Spinal cord (tissue), 10 donors: ENCODE results near the gene LKAAEAR1. TPM values are rescaled to one million over a fixed set of nuclear protein-coding genes. Genes with fewer than 3 reads are reported as not detected.

Experiments used
- DNase-seq, 6 donors: peaks; one replicate each; pipeline versions ENCODE4 v3.0.0 to v3.0.0-alpha.2; 2013 to 2015; ENCODE audit warnings: low spot score in 6 of 6, low read depth in 4 of 6
- H3K27ac ChIP-seq: one replicate; pipeline ENCODE4 v1.5.1; 2013; ENCODE audit warnings: low read depth, low read length, control low read depth
- H3K27me3 ChIP-seq: one replicate; pipeline ENCODE4 v1.6.1; 2013; ENCODE audit warnings: low read length; ENCODE audit not compliant: control insufficient read depth, insufficient read depth
- H3K36me3 ChIP-seq: one replicate; pipeline ENCODE4 v1.6.1; 2013; ENCODE audit warnings: low read length; ENCODE audit not compliant: control insufficient read depth, insufficient read depth
- H3K4me1 ChIP-seq: one replicate; pipeline ENCODE4 v1.6.1; 2013; ENCODE audit warnings: low read length; ENCODE audit not compliant: control insufficient read depth, insufficient read depth
- H3K4me3 ChIP-seq: one replicate; pipeline ENCODE4 v1.5.1; 2013; ENCODE audit warnings: low read depth, low read length, control low read depth
- H3K9me3 ChIP-seq: one replicate; pipeline ENCODE4 v1.6.1; 2013; ENCODE audit warnings: low read length; ENCODE audit not compliant: control insufficient read depth, insufficient read depth
- WGBS: methylation state at CpG from one replicate; pipeline ENCODE4 v1.1.5; 2013; ENCODE audit warnings: missing lambda C conversion rate; ENCODE audit not compliant: insufficient coverage; 5-methylcytosine and 5-hydroxymethylcytosine counted together
- polyA plus RNA-seq, 2 donors: library from polyadenylated mRNA; unstranded; fragments of 120-200 nt; gene quantifications; one replicate each; pipeline ENCODE4 v1.2.1, GENCODE V29; 2013; ENCODE audit not compliant: insufficient read length in 2 of 2
- total RNA-seq, 2 donors: library from RNA; depleted of rRNA in 1 of 2; stranded (reverse); fragments of 120-200 nt in 1 of 2; fragments of >200 nt in 1 of 2; gene quantifications; one replicate each; pipeline versions ENCODE4 v1.2.3 to v1.2.4, GENCODE V29; 2013 to 2014
- donor health status: healthy.

LKAAEAR1 gene
- total and polyA plus RNA-seq, 4 donors = 1.8 to 8.4 (median 4.9) TPM

DNA sequence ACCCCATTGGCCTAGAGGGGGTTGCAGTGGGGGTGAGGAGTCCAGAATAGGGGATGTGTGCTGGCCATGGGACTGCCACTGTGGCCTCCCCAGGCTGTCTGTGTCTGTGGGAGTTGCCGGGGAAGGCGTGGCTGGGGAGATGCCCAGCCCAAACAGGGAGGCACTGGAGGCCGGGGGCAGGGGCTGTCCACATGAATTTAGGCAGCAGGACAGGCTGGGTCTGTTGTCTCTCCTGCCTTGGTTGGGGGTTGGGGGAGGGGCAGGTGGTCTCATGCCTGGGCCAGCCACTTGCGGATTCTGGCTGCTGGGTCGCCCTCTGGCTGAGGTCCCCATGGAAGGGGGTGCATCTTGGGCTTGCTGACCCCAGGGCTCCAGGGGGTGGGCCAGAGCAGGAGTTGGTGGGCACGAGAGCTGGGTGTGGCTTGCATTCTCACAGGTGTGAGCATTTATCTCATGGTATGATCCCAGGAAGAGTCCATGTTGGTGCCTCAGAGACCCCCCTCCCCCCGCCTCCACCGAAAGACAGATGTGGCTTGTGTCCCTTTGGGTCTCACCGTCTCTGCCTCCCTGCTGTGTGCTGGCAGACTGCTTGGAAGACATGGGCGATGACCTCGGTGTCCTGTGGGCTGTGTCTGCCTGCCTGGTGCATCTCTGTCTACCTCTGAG lies 38.7 kb downstream of the LKAAEAR1 start:
- peaks cover 27% of the 10 kb centered on the region for H3K4me1 ChIP-seq

DNA sequence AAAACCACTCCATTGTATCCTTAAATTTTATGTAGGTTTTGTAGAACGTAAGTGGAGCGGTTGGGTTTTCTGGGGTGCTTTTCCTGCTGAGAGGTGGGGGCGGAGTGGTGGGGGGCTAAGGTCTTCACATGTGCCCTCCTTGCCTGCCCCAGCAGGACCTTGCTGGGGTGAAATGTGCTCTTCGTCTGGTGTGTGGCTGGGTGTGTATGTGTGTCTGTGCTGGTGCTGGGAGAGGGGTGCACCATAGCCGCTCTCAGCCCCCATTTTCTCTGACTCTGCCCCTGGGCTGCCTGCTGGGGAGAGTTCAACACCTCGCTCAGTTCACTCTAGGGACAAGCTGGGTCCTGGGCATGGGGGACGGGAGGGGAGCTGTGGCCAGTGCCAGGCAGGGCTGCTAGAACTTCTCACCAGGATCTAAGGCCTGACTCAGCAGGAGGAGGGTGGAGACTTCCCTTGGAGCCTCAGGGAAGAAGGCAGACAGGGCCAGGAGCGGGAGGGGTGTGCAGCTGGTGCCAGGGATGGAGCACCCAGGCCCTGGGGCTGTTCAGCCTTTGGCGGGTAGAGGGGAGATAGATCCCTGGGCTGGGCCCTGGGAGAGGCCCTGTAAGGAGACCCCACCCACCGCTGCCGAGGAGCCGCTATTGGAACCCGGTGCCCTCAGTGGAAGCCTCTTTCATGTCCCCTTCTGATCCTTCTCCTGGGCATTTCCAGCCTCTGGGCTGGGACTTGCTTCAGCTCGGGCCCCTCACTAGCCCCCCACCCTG lies 39.5 kb downstream of the LKAAEAR1 start:
- no peak overlapping the region for H3K4me3 ChIP-seq
- H3K27ac ChIP-seq = no peak overlapping the region

More for the DNA sequence above, 38.7 kb downstream of the LKAAEAR1 start:
- WGBS = 58% methylated on average over 11 of the region's 11 CpGs
- Histone ChIP-seq H3K4me3 (no peak overlapping the region), H3K36me3 (no peaks in the 10 kb centered on the region), H3K27me3 (peaks cover 83% of the 10 kb centered on the region), H3K27ac (no peak overlapping the region), H3K9me3 (no peaks in the 10 kb centered on the region)
- no peak for DNase-seq

DNA sequence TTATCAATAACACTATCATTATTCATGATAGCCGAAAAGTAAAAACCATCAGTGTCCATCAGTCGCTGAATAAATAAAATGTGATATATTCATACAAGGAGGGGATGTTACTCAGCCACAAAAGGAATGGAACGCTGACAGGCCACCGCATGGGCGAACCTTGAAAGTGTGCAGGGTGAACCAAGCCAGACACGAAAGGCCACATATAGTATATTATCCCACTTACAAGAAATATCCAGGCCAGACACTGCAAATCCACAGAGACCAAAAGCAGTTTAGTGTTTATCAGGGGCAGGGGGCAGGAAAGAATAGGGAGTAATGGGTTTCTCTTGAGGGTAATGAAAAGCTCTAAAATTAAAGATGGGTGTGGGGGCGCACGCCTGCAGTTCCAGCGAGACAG lies 40.4 kb downstream of the LKAAEAR1 start:
- no CpG with 5 or more reads among the region's 9 CpGs for WGBS
- DNase-seq = no peak
- H3K27me3 ChIP-seq = peaks cover 91% of the 10 kb centered on the region
- H3K27ac ChIP-seq = no peak overlapping the region
- no peaks in the 10 kb centered on the region for H3K36me3 ChIP-seq
- H3K4me3 ChIP-seq = no peak overlapping the region
- no peaks in the 10 kb centered on the region for H3K9me3 ChIP-seq
- peaks cover 33% of the 10 kb centered on the region for H3K4me1 ChIP-seq

More for the DNA sequence above, 39.5 kb downstream of the LKAAEAR1 start:
- Histone ChIP-seq H3K36me3 (no peaks in the 10 kb centered on the region), H3K4me1 (peaks cover 27% of the 10 kb centered on the region), H3K9me3 (no peaks in the 10 kb centered on the region), H3K27me3 (peaks cover 83% of the 10 kb centered on the region)
- WGBS = 65% methylated on average over 12 of the region's 14 CpGs
- DNase-seq = no peak

DNA sequence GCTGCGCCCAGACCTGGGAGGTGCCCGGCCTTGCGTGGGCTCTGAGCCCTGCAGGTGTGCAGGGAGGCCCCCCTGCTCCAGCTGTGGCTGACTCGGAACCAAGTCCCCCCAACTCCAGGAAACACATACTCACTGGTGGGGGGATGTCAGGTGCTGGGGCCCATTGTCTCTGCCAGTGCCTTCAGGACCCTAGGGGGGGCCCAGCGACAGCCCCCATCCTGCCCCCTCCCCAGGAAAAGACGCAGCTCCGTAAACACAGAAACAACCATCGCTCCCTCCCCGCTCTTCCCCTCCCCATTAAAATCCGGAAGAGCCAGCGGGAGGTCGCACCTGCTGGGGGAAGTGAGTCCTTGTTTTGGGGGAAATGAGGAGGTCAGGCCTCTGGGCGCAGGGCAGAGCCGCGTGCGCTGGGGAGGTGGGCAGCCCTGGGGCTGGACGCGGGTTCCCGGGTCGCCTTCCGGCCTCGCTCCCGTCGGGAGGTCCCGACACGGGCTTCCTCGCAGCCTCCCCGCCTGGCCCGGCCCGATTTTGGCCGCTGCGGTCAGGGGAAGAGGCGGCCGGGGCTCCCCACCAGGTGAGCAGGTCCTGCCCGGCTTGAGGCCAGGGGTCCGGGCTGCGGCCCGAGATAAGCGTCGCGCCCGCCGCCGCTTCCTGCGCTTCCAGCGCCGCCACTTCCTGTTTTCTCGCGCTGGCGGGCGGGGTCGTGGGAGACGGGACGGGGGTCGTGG lies 42.0 kb downstream of the LKAAEAR1 start:
- Histone ChIP-seq H3K4me1 (peaks cover 37% of the 10 kb centered on the region), H3K27ac (no peak overlapping the region), H3K27me3 (peaks cover 93% of the 10 kb centered on the region), H3K9me3 (no peaks in the 10 kb centered on the region), H3K36me3 (no peaks in the 10 kb centered on the region), H3K4me3 (no peak overlapping the region)
- no peak for DNase-seq
- WGBS = under 1% methylated on average over 25 of the region's 55 CpGs

- peaks cover 3% of the 10 kb centered on the region for H3K36me3 ChIP-seq
- H3K4me3 ChIP-seq = no peak overlapping the region
- no peak for DNase-seq
- 7% methylated on average over 6 of the region's 11 CpGs for WGBS
- no peaks in the 10 kb centered on the region for H3K9me3 ChIP-seq
- H3K27me3 ChIP-seq = peaks cover 93% of the 10 kb centered on the region
- H3K4me1 ChIP-seq = peaks cover 42% of the 10 kb centered on the region
- H3K27ac ChIP-seq = no peak overlapping the region
Observed at GRCh38 chr20:64041781-64042053, 42.5 kb downstream of the LKAAEAR1 start.

DNA sequence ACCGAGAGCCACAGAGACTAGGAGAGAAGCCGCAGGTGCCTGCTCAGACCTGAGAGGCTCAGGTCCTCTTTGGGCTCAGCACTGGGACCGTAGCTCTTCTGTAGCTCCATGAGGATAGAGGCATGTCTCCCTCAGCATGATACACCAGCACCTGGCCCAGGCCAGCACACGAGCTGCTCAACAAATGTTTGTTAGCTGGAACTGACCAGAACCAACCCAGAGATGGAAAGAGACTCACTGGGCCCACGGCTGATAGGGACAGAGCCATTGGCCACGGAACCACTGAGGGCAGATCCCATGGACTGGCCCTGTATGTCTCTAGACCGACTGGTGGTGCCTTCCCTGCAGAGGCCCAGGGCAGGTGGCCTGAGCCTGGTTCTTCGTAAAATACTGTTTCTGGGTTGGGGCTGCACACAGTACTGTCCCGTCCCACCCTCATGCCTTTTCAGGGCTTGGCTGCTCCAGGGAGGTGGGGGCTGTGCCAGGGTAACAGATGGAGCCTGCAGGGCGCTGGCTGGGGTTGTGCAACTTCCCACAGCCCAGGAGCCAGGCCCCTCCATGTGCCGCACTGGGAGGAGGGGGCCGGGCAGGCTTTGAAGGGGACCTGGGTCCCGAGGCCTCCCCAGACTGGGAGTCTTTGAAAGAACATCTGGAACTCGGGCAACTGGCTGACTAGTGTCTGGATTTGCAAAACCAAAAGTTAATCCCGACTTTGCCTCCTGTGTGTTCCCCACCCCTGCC lies 43.0 kb downstream of the LKAAEAR1 start:
- 43% methylated on average over 15 of the region's 15 CpGs for WGBS
- Histone ChIP-seq H3K4me3 (no peak overlapping the region), H3K27ac (no peak overlapping the region), H3K36me3 (peaks cover 8% of the 10 kb centered on the region), H3K27me3 (peaks cover 92% of the 10 kb centered on the region), H3K9me3 (no peaks in the 10 kb centered on the region), H3K4me1 (peaks cover 44% of the 10 kb centered on the region)
- peak in 1 of 6 donors; percentile 61 for DNase-seq

DNA sequence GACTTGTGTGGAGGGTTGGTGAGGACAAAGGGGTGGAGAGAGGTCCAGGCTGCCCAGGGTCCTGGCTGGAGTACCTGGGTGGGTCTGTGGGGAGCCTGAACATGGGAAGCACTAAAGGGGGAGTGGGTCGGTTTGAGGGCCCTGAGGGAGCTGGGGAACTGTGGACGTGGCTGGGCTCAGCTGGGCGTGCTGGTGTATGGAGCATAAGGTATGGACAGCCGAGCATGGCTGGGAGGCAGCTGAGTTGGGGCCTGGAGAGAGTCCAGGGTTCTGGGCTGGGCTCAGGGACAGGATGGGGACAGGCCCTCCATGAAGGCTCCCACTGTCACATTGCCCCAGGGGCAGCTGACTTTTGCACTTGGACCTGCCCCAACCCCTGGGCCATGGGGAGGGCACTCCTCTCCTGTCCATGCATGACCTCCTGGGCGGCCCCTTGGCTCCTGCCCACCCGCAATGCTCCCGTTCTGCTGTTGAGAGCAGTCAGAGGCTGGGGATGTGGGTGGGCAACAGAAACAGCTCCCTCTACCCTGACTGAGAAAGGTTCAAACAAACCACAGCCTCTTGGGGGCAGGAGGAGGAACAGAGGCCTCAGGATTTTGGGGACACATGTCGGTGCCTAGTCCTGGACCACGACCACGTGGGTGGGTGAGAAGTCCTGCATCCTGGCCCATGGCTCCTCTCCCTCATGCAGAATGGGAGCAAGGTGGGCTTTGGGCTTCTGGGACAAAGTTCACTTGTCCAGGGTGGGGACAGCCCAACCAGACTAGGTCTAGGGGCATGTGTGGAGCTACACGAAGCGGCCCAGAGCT lies 43.8 kb downstream of the LKAAEAR1 start:
- DNase-seq = no peak
- H3K4me1 ChIP-seq = peaks cover 49% of the 10 kb centered on the region
- H3K9me3 ChIP-seq = no peaks in the 10 kb centered on the region
- H3K27ac ChIP-seq = no peak overlapping the region
- no peak overlapping the region for H3K4me3 ChIP-seq
- H3K36me3 ChIP-seq = peaks cover 16% of the 10 kb centered on the region
- 68% methylated on average over 9 of the region's 12 CpGs for WGBS
- H3K27me3 ChIP-seq = peaks cover 84% of the 10 kb centered on the region

DNA sequence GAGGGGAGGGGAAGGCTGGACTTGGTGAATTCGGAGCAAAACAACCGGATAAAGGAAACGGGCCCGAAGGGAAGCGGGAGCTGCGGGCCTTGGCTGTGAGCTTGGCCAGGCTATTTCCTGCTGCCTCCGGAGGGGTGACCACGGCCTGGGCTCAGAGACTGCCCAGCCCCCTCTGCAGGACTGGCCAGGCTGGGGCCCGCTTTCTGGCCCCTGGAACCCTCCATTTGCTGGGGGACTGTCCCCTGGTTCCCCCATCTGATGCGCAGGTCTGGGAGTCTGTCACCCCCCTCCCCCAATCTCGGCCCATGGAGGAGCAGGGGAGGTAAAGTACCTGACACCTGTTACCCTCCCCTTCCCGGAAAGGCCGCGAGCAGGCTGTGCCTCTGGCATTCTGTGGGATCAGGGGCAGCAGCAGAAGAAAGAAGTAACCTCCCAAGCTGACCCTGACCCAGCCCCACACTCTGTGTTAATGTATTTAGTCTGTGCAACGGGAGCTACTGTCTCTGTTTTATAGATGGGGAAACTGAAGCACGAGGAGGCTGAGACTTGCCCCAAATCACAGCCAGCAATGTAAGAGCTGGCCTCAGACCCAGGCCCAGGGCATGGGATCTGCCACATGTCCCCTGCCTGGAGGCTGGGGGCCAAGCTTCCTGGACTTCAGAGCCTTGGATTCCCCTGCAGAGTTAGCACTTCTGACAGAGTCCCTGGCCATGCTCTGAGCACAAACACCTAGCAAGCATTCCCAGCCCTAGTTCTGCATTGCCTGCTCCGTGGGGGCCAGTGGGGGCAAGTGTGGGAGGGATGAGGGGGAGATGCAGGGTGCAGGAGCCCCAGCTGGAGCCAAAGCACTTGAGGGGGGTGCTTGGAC lies 44.7 kb downstream of the LKAAEAR1 start:
- H3K27me3 ChIP-seq = peaks cover 75% of the 10 kb centered on the region
- H3K4me1 ChIP-seq = peaks cover 46% of the 10 kb centered on the region

More for the DNA sequence above, 44.7 kb downstream of the LKAAEAR1 start:
- 8% methylated on average over 12 of the region's 17 CpGs for WGBS
- Histone ChIP-seq H3K4me3 (no peak overlapping the region), H3K9me3 (no peaks in the 10 kb centered on the region), H3K36me3 (peaks cover 25% of the 10 kb centered on the region), H3K27ac (no peak overlapping the region)
- no peak for DNase-seq
